MCF 10A (cell line): ENCODE measurements around the gene ZNF701. TPM values are rescaled to one million over a fixed set of nuclear protein-coding genes. Genes with fewer than 3 reads are reported as not detected.
"Not testable (repeated sequence)": the region's sequence is repeated elsewhere in the genome, so short reads cannot be mapped to it uniquely, and the experiment has no call there.

Experiments used
- BruUV-seq: library from RNA; stranded (reverse); fragments of 400-500 nt; replicated peaks from 2 replicates; lab custom pipeline; 2021; lab: Mats Ljungman, UMichigan
- CTCF ChIA-PET: fragments of 300-600 bp; sonication (Branson Sonifier 250); formaldehyde crosslinking; extraction: SDS; loops from one replicate; lab custom pipeline; 2021; ENCODE audit warnings: antibody characterized with exemption, inconsistent platforms; lab: Yijun Ruan, JAX
- POLR2A ChIA-PET: fragments of 300-600, 350-650 bp; sonication (Branson Sonifier 250); formaldehyde crosslinking; extraction: SDS; loops from one replicate; lab custom pipeline; 2020; ENCODE audit warnings: antibody characterized with exemption, inconsistent platforms; lab: Yijun Ruan, JAX
- DNase-seq: peaks from one replicate; pipeline ENCODE4 v3.0.0-alpha.2; 2018; ENCODE audit not compliant: unreplicated experiment
- H3K27ac Mint-ChIP-seq: one replicate; pipeline ENCODE4 v1.8.0; 2022; ENCODE audit warnings: mild to moderate bottlenecking, low read depth, mixed read lengths; ENCODE audit not compliant: unreplicated experiment
- H3K27me3 Mint-ChIP-seq: one replicate; pipeline ENCODE4 v1.8.0; 2022; ENCODE audit warnings: mixed read lengths; ENCODE audit not compliant: insufficient read depth, unreplicated experiment
- H3K36me3 Mint-ChIP-seq: one replicate; pipeline ENCODE4 v1.8.0; 2022; ENCODE audit warnings: mild to moderate bottlenecking, moderate library complexity, mixed read lengths; ENCODE audit not compliant: insufficient read depth, unreplicated experiment
- H3K4me1 Mint-ChIP-seq: one replicate; pipeline ENCODE4 v1.8.0; 2022; ENCODE audit warnings: mixed read lengths; ENCODE audit not compliant: insufficient read depth, unreplicated experiment
- H3K4me3 Mint-ChIP-seq: one replicate; pipeline ENCODE4 v1.8.0; 2022; ENCODE audit warnings: mild to moderate bottlenecking, moderate library complexity, mixed read lengths; ENCODE audit not compliant: unreplicated experiment
- H3K9me3 Mint-ChIP-seq: one replicate; pipeline ENCODE4 v1.8.0; 2022; ENCODE audit warnings: mixed read lengths; ENCODE audit not compliant: unreplicated experiment
- CTCF ChIP-seq: fragments of 200-600 bp; IDR thresholded peaks from one replicate; pipeline ENCODE4 v1.8.0; 2022; ENCODE audit warnings: antibody characterized with exemption, mild to moderate bottlenecking; ENCODE audit not compliant: unreplicated experiment
- intact Hi-C: fragments of 100-400 bp; cut with micrococcal nuclease; formaldehyde crosslinking; loops from 2 replicates; pipeline ENCODE4 v1.14.1; 2022
- total RNA-seq: library from RNA; stranded (reverse); gene quantifications from 2 replicates; pipeline ENCODE4 v1.2.3, GENCODE V29; 2022

Gene ZNF701
- total RNA-seq, 1 experiment from 2014 or later: 8.3 TPM

GRCh38 chr19:52584736-52585440 lies 14.8 kb downstream of the ZNF701 start:
- Mint-ChIP-seq H3K27ac (no peak overlapping the region), H3K27me3 (no peaks in the 10 kb centered on the region), H3K4me3 (no peak overlapping the region), H3K36me3 (peaks cover 38% of the 10 kb centered on the region), H3K4me1 (no peaks in the 10 kb centered on the region), H3K9me3 (peaks cover 7% of the 10 kb centered on the region)
- no peak for TF ChIP-seq CTCF
- DNase-seq: no peak
- no TSS peak for BruUV-seq
- POLR2A ChIA-PET: no interaction called here
- intact Hi-C loops: no loop called here
- CTCF ChIA-PET: no interaction called here

GRCh38 chr19:52585604-52586003 lies 15.5 kb downstream of the ZNF701 start:
- Mint-ChIP-seq H3K27ac (no peak overlapping the region), H3K4me1 (no peaks in the 10 kb centered on the region), H3K9me3 (peaks cover 7% of the 10 kb centered on the region), H3K27me3 (no peaks in the 10 kb centered on the region), H3K4me3 (no peak overlapping the region), H3K36me3 (peaks cover 38% of the 10 kb centered on the region)
- no peak for TF ChIP-seq CTCF
- POLR2A ChIA-PET: no interaction called here
- BruUV-seq: no TSS peak
- DNase-seq: no peak
- intact Hi-C loops: no loop called here
- CTCF ChIA-PET: no interaction called here

- Mint-ChIP-seq H3K4me1 (no peaks in the 10 kb centered on the region), H3K9me3 (no peaks in the 10 kb centered on the region), H3K27me3 (no peaks in the 10 kb centered on the region), H3K27ac (no peak overlapping the region), H3K36me3 (peaks cover 4% of the 10 kb centered on the region), H3K4me3 (no peak overlapping the region)
- no peak for DNase-seq
- ChIA-PET POLR2A (interaction anchor here (0.6 kb wide), 2 partner anchors 47 to 76 kb away, joined by 3 to 6 read pairs; no protein-coding TSS in a partner anchor), CTCF (interaction anchor here (2.4 kb wide), 1 partner anchor 9 kb away, joined by 5 read pairs; no protein-coding TSS in a partner anchor)
- TF ChIP-seq CTCF: no peak
- no TSS peak for BruUV-seq
- intact Hi-C loops: no loop called here
Observed at GRCh38 chr19:52590728-52591127, 20.6 kb downstream of the ZNF701 start.

GRCh38 chr19:52592301-52592700 lies 22.2 kb downstream of the ZNF701 start:
- no peak for TF ChIP-seq CTCF
- Mint-ChIP-seq H3K27me3 (no peaks in the 10 kb centered on the region), H3K9me3 (peaks cover 10% of the 10 kb centered on the region), H3K4me3 (no peak overlapping the region), H3K4me1 (no peaks in the 10 kb centered on the region), H3K27ac (no peak overlapping the region), H3K36me3 (peaks cover 4% of the 10 kb centered on the region)
- no TSS peak for BruUV-seq
- intact Hi-C loops: no loop called here
- ChIA-PET CTCF (interaction anchor here (0.7 kb wide), 1 partner anchor 11 kb away, joined by 3 read pairs; no protein-coding TSS in a partner anchor), POLR2A (no interaction called here)
- no peak for DNase-seq

GRCh38 chr19:52593441-52593840 lies 23.4 kb downstream of the ZNF701 start:
- POLR2A ChIA-PET, H3K36me3 Mint-ChIP-seq, DNase-seq, BruUV-seq, intact Hi-C loops, H3K4me1 Mint-ChIP-seq, H3K27ac Mint-ChIP-seq, CTCF ChIA-PET, H3K4me3 Mint-ChIP-seq, H3K27me3 Mint-ChIP-seq: not testable (repeated sequence)
- H3K9me3 Mint-ChIP-seq: peaks cover 11% of the 10 kb centered on the region
